A549 (cell line): Measurements from ENCODE around the gene KLF16.

Source experiments
- MAX ChIP-seq: IDR thresholded peaks from 2 replicates; pipeline ENCODE4 v1.6.1; 2012
- NPAS2 ChIP-seq: fragments of 250-450 bp; sonication (Bioruptor Pico); IDR thresholded peaks from 2 replicates; pipeline ENCODE4 v1.8.0; 2022; ENCODE audit warnings: mild to moderate bottlenecking, moderate library complexity, borderline replicate concordance

GRCh38 chr19:1859331-1859781 is 4.0 kb downstream of the KLF16 start:
- TF ChIP-seq NPAS2 (CRISPR knock-in tag) = no peak
- no peak for TF ChIP-seq MAX
